NCI-H460 (cell line): ENCODE results near the gene TRIM8. TPM values are rescaled to one million over a fixed set of nuclear protein-coding genes. Genes with fewer than 3 reads are reported as not detected.

Experiments used
- DNase-seq: peaks from one replicate; pipeline ENCODE4 v3.0.0-alpha.2; 2016; ENCODE audit warnings: low read depth; ENCODE audit errors: extremely low read depth
- total RNA-seq: library from RNA; depleted of rRNA; stranded (reverse); fragments of >200 nt; shearing (Covaris generic); gene quantifications from 2 replicates; pipeline ENCODE4 v1.2.3, GENCODE V29; 2014

Gene TRIM8
- total RNA-seq, 1 experiment from 2014 or later, result 36.9 TPM

- DNase-seq, result no peak
These were observed 12.5 kb upstream of the TRIM8 start for GRCh38 chr10:102631525-102632393.

DNA sequence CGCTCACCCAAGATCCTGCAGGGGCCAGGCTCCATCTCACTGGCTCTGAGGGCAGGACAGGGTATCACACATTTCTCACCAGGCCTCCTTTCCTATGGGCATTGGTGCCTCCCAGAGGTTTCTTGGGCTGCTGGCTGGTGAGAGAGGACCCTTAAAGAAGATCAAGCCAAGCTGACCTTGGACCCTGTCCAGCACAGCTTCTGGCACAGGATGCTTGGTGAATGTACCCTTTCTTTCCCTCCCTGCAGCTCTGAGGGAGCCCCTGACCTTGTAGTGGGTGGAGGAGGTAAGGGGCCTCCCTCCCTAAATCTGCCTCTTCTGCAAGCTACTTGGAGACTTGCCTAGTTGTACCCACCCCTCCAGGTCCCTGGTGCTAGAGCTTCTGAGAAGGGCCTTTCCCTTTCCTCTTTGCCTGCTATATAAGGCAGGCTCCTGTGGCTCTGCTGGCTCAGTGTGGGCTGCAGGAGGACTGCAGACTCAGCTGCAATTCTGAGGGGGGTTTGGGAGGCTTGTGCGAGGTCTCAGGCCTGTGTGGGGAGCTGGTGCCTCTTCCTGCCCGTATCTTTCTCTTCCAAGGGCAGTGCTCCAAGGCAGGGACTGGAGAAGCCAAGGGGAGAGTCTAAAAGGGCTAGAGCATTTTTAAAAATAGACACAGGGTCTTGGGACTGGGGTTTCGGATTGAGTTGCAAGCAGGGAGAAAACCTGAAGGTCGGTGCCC is 11.7 kb upstream of the TRIM8 start:
- no peak for DNase-seq

GRCh38 chr10:102633287-102633686 is 11.0 kb upstream of the TRIM8 start:
- no peak for DNase-seq

DNA sequence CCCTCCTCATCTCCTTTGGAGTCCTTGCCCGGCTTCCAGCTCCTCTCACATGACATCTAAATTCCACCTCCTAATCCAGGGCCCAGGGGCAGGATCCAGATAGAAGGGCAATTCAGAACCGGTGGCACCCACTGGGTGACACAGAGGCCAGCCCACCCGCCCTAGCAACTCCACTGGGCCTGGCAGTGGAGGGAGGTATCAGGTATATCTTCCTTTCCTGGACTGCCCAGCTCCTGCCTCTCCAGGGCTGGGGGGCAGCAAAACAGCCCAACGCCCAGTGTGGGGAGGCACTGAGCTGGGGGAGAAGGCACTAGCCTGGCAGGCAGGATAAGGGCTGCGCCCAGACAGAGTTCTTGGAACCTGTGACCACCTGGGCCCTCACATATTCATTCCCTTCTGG is 10.4 kb upstream of the TRIM8 start:
- no peak for DNase-seq

DNA sequence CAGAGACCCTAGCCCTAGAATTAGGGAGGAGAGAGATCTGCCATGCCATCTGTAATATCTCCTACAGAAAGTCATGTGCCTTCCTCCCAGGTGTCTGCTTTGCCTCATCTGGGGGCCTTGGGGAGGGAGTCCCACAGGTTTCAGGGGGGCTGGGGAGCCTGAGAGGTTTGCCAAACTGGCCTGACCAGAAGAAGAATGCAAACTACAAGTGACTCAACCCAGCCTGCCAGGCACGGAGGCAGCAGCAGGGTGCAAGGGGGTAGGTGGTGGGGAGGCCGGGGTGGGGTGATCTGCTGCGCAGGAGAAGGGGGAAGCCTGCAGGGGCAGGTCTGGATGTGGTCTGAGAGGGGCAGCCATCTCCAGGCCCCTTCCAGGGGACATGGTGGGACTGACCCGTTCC is 9.6 kb upstream of the TRIM8 start:
- DNase-seq, result no peak

DNA sequence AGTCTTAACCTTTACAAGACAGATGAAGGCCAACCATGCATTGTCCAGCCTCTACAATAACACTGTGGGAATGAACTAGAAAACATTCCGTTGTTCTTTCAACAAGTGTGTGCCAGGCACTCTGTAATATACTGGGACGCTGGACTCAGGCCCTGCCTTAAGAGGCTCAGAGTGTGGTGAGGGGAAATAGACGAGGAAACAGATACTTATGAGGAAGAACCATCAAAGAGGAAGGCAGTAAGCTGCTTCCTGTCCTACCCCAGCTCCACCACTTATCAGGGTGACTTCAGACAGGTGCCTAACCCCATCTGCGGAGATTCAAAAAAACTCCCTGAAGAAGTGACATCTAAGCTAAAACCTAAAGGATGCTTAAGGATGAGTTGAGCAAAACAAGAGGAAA is 8.9 kb upstream of the TRIM8 start:
- DNase-seq, result no peak

DNA sequence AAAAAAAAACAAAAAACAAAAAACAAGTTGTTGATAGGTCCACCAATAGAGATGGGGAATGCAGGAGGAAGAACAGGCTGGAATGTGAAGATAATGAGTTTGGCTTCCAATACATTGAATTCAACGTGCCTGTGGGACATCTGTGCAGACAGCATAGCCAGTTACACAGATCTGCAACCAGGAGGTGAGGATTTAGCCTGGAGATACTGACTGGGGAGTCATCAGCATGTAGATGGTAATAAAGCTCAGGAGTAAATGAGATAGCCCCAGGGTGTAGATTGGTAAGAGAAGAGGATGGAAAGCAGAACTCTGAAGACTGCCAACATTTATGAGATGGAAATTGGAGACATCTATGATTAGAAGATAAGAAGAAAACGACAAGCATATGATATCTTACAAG is 4.7 kb upstream of the TRIM8 start:
- DNase-seq, result no peak

DNA sequence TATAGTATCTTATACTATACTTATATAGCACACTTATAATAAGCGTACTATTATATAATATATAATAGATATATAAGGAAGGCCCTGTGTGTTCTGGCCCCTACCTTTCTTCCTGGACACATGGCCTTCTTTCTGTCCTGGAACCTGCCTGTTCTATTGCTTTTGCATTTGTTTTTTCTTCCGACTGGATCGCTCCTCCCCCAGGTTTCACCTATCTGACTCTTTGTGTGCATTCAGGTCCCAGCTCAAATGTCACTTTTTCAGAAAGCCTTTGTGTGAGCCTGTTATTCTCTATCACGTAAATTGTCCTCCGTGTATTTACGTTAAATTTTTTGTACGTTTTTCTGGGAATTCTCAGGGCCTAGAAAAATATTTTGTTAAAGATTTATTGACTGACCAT is 2.9 kb upstream of the TRIM8 start:
- no peak for DNase-seq

DNA sequence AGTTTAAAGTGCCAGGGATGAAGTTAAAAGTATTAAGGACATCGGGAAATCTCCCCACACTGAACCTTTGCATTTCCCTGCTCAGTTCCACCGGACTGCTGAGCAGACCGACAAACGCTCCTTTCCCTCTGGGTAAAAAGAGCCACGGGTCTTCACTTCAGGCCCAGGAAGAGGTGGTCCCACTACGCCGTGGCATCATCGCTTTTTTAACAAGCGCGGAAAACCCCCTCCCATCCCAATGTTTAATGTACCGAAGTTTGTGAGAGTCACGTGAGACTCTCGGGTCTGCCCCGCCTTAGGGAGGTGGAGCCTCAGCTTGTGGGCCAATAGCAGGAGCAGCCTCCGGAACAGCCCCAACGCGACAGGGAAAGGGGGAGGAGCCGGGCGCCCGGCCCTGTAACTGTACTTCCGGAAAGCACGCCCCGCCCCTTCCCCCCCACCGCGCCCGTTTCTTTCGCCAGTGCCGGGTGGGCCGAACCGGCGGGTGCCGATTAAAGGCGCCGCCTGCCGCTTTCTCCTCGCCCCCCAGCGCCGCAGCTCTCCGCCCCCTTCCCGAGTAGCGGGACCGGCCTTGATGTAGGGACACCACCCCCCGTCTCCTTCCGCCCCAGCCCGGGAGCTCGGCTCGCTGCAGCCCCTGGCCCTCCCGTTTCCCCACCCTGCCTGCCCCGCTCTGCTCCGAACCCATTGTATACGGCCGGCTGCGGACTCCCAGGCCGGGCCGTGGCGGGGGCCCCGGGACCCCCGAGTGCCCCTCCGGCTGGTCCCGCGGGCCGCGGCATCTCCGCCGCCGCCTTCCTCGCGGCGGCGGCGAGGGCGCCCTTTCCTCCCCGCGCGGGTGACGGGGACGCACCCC is 2.2 kb upstream of the TRIM8 start:
- peak; percentile 96 for DNase-seq

DNA sequence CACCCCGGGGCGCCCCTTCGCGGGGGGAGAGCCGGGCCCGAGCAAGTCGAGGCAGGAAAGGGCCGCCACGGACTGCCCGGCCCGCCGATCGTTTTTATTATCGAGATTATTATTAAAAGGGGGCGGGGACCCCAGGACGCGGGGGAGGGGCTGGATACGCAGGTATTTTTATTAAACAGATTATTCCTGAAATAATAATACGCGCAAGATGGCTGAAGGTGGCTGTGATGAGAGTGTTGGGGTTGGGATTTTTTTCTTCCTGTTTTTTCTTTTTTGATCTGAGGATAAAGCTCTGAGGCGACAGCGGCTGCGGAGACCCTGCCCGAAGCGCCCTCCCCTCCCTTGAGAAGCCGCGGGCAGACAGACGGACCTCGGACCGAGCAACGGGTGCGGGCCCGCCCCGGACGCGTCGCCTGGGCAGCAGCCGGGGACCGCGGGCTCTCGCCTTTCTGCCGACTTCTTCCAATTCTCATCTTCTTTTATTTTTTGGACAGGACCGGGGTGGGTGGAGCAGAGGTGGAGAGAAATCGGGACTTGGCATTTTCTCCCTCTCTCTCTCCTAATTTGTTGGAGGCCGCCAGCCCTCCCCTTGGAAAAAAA is 1.4 kb upstream of the TRIM8 start:
- DNase-seq, result peak; percentile 23

- DNase-seq, result peak; percentile 59
These were observed 778 bp upstream of the TRIM8 start for GRCh38 chr10:102643336-102644065.

DNA sequence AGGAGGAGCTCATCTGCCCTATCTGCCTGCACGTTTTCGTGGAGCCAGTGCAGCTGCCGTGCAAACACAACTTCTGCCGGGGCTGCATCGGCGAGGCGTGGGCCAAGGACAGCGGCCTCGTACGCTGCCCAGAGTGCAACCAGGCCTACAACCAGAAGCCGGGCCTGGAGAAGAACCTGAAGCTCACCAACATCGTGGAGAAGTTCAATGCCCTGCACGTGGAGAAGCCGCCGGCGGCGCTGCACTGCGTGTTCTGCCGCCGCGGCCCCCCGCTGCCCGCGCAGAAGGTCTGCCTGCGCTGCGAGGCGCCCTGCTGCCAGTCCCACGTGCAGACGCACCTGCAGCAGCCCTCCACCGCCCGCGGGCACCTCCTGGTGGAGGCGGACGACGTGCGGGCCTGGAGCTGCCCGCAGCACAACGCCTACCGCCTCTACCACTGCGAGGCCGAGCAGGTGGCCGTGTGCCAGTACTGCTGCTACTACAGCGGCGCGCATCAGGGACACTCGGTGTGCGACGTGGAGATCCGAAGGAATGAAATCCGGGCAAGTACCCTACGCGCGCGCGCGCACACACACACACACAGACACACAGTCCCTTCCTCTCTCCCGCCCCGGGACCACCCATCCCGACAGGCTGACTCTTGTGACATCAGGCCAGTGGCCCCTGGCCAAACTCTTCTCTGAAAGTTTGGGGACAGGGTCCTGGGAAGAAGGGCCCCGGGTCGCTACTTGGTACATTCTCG is 538 bp downstream of the TRIM8 start:
- DNase-seq, result peak; percentile 70

- peak; percentile 59 for DNase-seq
These were observed 1.1 kb downstream of the TRIM8 start for GRCh38 chr10:102645388-102645740.

GRCh38 chr10:102645741-102646609 is 1.7 kb downstream of the TRIM8 start:
- DNase-seq, result peak; percentile 45

DNA sequence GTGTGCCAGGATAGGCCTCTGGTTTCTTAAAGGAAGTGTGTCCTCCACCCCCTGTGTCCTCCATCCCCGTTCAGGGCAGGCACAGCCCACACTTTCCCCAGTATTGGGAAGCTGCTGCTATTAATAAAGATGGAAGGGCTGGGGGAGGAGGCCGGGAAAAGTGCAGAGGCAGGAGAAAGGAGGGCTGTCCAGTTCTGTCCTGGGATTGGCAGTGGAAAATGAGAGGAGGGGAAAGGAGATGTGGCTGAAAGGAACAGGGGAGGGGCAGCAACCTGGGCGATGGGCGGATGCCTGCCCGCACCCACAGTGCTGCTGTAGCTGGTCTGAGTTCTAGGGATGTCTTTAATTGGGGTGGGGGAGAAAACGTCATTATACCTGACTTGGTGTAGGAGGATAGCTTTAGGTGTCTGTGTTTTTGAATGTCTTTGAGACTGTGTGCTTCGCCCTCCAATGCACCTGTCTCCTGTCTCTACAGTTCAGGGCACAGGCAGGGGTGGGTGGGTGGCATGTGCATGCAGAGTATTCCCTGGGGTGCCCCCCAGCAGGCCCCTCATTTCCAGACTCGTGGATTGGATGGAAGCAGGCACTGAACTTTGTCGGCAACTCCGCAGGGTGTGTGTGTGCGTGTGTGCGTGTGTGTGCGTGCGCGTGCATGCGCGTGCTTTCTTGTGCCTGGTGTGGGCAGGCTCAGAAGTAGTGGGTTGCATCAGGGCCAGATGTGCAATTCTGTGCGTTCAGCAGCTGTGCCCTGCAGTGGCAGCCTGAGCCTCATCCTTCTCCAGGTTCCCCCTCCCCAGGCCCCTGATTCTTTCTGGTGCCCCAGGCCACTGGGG is 2.5 kb downstream of the TRIM8 start:
- DNase-seq, result no peak

DNA sequence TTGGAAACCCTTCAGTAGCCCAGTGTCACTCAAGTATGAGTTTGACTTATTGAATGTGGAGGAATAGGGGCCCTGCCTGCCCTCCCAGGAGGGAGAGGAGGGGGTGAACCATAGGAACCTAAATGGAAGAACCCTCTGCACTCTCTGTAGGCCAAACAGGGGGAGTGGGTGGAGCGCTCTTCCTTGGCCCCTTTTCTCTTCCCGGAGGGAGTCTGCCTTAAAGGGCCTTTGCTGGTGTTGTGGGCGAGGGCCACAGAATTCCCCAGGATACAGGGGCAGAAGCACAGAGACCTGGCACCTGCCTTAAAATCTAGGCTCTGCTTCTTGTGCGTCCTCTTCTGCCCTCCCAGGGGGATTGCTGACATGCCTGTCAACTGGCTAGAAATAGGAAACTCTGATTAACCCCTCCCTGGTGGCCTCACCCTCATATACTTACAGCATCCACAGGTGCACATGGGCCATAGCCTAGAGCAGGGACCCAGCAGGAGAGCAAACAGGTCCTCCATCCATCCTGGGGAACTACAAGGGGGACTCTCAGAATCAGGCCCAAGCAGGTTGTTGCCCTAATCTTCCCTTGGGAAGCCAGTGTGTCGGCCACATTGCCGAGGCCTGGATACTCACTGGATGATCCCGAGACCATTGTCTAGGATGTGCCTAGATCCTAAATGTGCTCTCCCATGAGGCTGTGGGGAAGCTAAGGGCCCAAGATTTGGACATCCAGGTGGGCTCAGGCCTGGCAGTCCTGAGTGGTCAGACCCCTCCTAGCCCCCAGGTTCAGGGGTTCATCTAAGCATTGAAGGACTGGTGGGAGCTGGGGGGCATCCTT is 3.4 kb downstream of the TRIM8 start:
- no peak for DNase-seq
